Hepatocyte (in vitro differentiated cells): ENCODE data around the gene METRNL.

Experiments
- CTCF ChIP-seq: fragments of 200-600 bp; sonication (generic); IDR thresholded peaks from 2 replicates; pipeline ENCODE4 v1.5.1; 2016; ENCODE audit warnings: antibody characterized with exemption, mild to moderate bottlenecking; ENCODE audit not compliant: poor library complexity
- EZH2 ChIP-seq: fragments of 200-600 bp; sonication (generic); IDR thresholded peaks from 2 replicates; pipeline ENCODE4 v1.6.1; 2016; ENCODE audit warnings: antibody characterized with exemption, mild to moderate bottlenecking, borderline replicate concordance
- EZH2phosphoT487 ChIP-seq: fragments of 200-600 bp; sonication (generic); IDR thresholded peaks from one replicate; pipeline ENCODE4 v1.6.1; 2018; ENCODE audit warnings: antibody characterized with exemption, mild to moderate bottlenecking, low read depth, moderate library complexity; ENCODE audit not compliant: unreplicated experiment, severe bottlenecking

GRCh38 chr17:83077939-83078338, 1.5 kb upstream of the METRNL start:
- TF ChIP-seq CTCF = no peak
- TF ChIP-seq EZH2 = no peak
- TF ChIP-seq EZH2phosphoT487 = no peak
